Bronchial epithelial cell (primary cell): ENCODE measurements around the gene FIZ1. TPM values are rescaled to one million over a fixed set of nuclear protein-coding genes. Genes with fewer than 3 reads are reported as not detected.

Experiments
- DNase-seq: peaks from one replicate; pipeline ENCODE4 v3.0.0-alpha.2; 2010; ENCODE audit warnings: low read depth
- FAIRE-seq: peaks from 2 replicates; lab custom pipeline; 2011; peaks lifted over from hg19 to GRCh38; lab: Jason Lieb, UNC
- H3K27me3 ChIP-seq: 2 replicates; pipeline ENCODE4 v1.5.1; 2011; ENCODE audit warnings: low read length; ENCODE audit not compliant: control insufficient read depth, insufficient read depth
- H3K36me3 ChIP-seq: 2 replicates; pipeline ENCODE4 v1.5.1; 2011; ENCODE audit warnings: low read length; ENCODE audit not compliant: control insufficient read depth, insufficient read depth
- H3K4me3 ChIP-seq: 2 replicates; pipeline ENCODE4 v1.5.1; 2011; ENCODE audit warnings: mild to moderate bottlenecking, low read depth, low read length, control low read depth
- CTCF ChIP-seq: IDR thresholded peaks from 2 replicates; pipeline ENCODE4 v1.5.1; 2011; ENCODE audit warnings: mild to moderate bottlenecking, moderate library complexity, low read length, control low read depth, inconsistent platforms; ENCODE audit not compliant: insufficient read depth, severe bottlenecking
- total RNA-seq: library from RNA; depleted of rRNA; stranded (reverse); fragments of >200 nt; gene quantifications from 2 replicates; pipeline ENCODE4 v1.2.1, GENCODE V29; 2014

FIZ1 gene
- total RNA-seq, 1 donor from 2014 or later: 2.1 TPM

GRCh38 chr19:55638864-55639359, 39.6 kb upstream of the FIZ1 start:
- FAIRE-seq (no peak), DNase-seq (no peak)
- peak; percentile 50 for TF ChIP-seq CTCF

GRCh38 chr19:55637534-55637933, 38.2 kb upstream of the FIZ1 start:
- DNase-seq: no peak
- FAIRE-seq: no peak
- Histone ChIP-seq H3K4me3 (no peak overlapping the region), H3K27me3 (no peaks in the 10 kb centered on the region), H3K36me3 (no peaks in the 10 kb centered on the region)
- TF ChIP-seq CTCF: no peak

More at GRCh38 chr19:55638864-55639359, 39.6 kb upstream of the FIZ1 start:
- no peaks in the 10 kb centered on the region for H3K27me3 ChIP-seq
- no peaks in the 10 kb centered on the region for H3K36me3 ChIP-seq
- no peak overlapping the region for H3K4me3 ChIP-seq

- Histone ChIP-seq H3K4me3 (no peak overlapping the region), H3K27me3 (no peaks in the 10 kb centered on the region), H3K36me3 (no peaks in the 10 kb centered on the region)
- FAIRE-seq: no peak
- TF ChIP-seq CTCF: no peak
- no peak for DNase-seq
Observed at GRCh38 chr19:55636723-55637122, 37.4 kb upstream of the FIZ1 start.

DNA sequence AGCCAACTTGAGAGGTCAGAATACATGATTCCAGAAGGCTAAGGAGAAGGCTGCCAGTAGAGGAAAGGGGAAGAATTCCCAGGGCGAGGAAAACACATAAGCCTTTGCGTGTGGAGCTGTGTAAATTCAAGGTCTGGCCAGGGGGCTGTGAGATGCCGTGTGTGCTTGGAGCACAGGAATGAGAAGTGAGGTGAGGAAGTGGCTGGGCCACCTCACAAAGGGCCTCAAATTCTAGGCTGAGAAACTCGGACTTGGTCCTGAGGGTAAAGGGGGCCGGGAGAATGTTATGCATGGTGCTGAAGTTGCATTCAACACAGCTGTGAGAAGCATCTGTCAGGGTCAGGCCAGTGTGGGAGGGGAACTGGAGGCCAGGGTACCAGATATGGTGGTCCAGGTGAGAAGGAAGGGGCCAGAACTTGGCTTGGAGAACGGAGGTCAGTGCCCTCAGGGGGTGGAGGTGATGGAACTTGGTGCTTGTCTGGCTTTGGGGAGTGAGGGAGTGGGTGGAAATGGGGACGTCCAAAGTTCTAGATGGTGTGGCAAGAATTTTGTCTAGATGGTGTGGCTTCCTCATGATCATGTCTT, 36.6 kb upstream of the FIZ1 start:
- no peaks in the 10 kb centered on the region for H3K36me3 ChIP-seq
- FAIRE-seq (no peak), DNase-seq (no peak)
- no peaks in the 10 kb centered on the region for H3K27me3 ChIP-seq
- peak overlapping the region; percentile 55 for H3K4me3 ChIP-seq
- TF ChIP-seq CTCF: no peak

DNA sequence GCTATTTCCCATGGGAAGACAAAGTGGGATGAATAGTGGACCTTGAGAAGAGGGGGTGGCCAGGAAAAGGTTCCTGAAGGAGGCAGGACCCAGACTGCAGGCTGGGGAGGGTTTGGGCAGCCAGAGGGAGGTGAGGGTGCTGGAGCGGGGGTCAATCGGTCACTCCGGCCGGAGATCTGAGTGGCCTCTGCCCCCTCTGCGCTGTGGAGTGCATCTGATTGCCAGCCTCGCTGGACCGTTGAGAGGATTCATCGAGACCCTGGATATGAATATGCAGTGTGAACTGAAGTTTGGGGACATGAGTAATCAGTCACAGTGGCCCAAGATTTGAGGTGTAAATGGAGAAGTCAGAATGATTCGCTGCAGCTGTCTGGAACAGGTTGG, 36.0 kb upstream of the FIZ1 start:
- Histone ChIP-seq H3K27me3 (no peaks in the 10 kb centered on the region), H3K4me3 (peak overlapping the region; percentile 55), H3K36me3 (no peaks in the 10 kb centered on the region)
- DNase-seq (no peak), FAIRE-seq (no peak)
- no peak for TF ChIP-seq CTCF

DNA sequence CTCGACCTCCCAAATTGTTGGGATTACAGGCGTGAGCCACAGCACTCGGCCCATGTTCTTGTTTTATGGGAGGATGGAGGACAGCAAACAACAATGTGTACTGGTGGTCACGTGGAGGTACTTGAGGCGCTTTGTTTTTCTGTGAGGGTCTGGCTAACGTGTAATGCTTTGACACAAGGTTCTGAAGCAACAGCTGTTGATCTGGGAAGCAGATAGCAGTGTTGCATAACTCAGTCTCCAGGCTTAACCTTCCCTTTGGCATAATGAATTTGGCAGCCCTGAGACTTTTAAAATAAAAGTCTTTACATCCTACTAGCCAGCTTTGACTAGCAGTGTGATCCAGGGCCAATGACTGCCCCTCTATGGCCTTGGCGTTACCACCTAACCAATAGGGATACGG, 34.5 kb upstream of the FIZ1 start:
- H3K4me3 ChIP-seq: no peak overlapping the region
- no peak for DNase-seq
- no peak for TF ChIP-seq CTCF
- FAIRE-seq: no peak
- H3K27me3 ChIP-seq: no peaks in the 10 kb centered on the region
- H3K36me3 ChIP-seq: no peaks in the 10 kb centered on the region
